RWPE2 (cell line): ENCODE results near the gene HDAC3.
A peak's percentile ranks its signal among the peaks of the same experiment; 100 is the strongest.

Experiments
- ATAC-seq: fragments of 200-7000 bp; cut with Tn5 transposase; 3 replicates; pipeline ENCODE4 v1.9.1; 2021; ENCODE audit warnings: low read depth
- DNase-seq: peaks from one replicate; pipeline ENCODE4 v3.0.0-alpha.2; 2020; ENCODE audit warnings: low spot score
- H3K27ac ChIP-seq: fragments of 450-650 bp; 2 replicates; pipeline ENCODE4 v1.5.1; 2017; ENCODE audit warnings: mild to moderate bottlenecking; ENCODE audit not compliant: poor library complexity, severe bottlenecking
- H3K27me3 ChIP-seq: fragments of 250-450 bp; sonication (Bioruptor Pico); 2 replicates; pipeline ENCODE4 v1.5.1; 2021; ENCODE audit warnings: mild to moderate bottlenecking, moderate library complexity; ENCODE audit not compliant: insufficient read depth, poor library complexity, severe bottlenecking
- H3K36me3 ChIP-seq: fragments of 250-450 bp; sonication (Bioruptor Pico); 2 replicates; pipeline ENCODE4 v1.5.1; 2020; ENCODE audit warnings: low read depth, mild to moderate bottlenecking, moderate library complexity
- H3K4me1 ChIP-seq: fragments of 250-450 bp; sonication (Bioruptor Pico); 2 replicates; pipeline ENCODE4 v1.5.1; 2021; ENCODE audit warnings: mild to moderate bottlenecking, moderate library complexity; ENCODE audit not compliant: insufficient read depth, poor library complexity, severe bottlenecking
- H3K4me3 ChIP-seq: fragments of 250-450 bp; sonication (Bioruptor Pico); 2 replicates; pipeline ENCODE4 v1.5.1; 2021; ENCODE audit warnings: mild to moderate bottlenecking, moderate library complexity; ENCODE audit not compliant: severe bottlenecking
- H3K9me3 ChIP-seq: fragments of 250-450 bp; sonication (Bioruptor Pico); 2 replicates; pipeline ENCODE4 v1.5.1; 2021; ENCODE audit warnings: mild to moderate bottlenecking, moderate library complexity; ENCODE audit not compliant: severe bottlenecking
- CTCF ChIP-seq: fragments of 450-650 bp; IDR thresholded peaks from one replicate; pipeline ENCODE4 v1.5.1; 2017; ENCODE audit warnings: mild to moderate bottlenecking, moderate library complexity; ENCODE audit not compliant: poor library complexity, severe bottlenecking

HDAC3 gene

GRCh38 chr5:141623186-141623585 lies 13.5 kb downstream of the HDAC3 start:
- H3K27ac ChIP-seq, result no peak overlapping the region
- H3K27me3 ChIP-seq, result no peaks in the 10 kb centered on the region
- ATAC-seq (no peak), DNase-seq (no peak)
- no peaks in the 10 kb centered on the region for H3K4me1 ChIP-seq
- no peak overlapping the region for H3K4me3 ChIP-seq
- H3K36me3 ChIP-seq, result peaks cover 68% of the 10 kb centered on the region
- no peaks in the 10 kb centered on the region for H3K9me3 ChIP-seq
- no peak for TF ChIP-seq CTCF

- peak; percentile 99 for DNase-seq
- ATAC-seq, result peak; percentile 87
- TF ChIP-seq CTCF, result peak; percentile 99
- Histone ChIP-seq H3K27ac (peak within 1 kb of the TSS; percentile 88), H3K36me3 (peaks cover 60% of the 10 kb centered on the region), H3K4me3 (peak within 1 kb of the TSS; percentile 73), H3K27me3 (no peaks in the 10 kb centered on the region), H3K9me3 (no peaks in the 10 kb centered on the region), H3K4me1 (peaks cover 11% of the 10 kb centered on the region)
Observed at GRCh38 chr5:141618804-141619554, 17.7 kb downstream of the HDAC3 start, which contains the start of gene DIAPH1. Gene DIAPH1, minus strand, starts transcription at chr5:141619000. Its CDS starts 86 bp downstream, at chr5:141618914.

- TF ChIP-seq CTCF, result no peak
- H3K4me3 ChIP-seq, result peak overlapping the region; percentile 73
- DNase-seq, result peak; percentile 86
- H3K9me3 ChIP-seq, result no peaks in the 10 kb centered on the region
- ATAC-seq, result peak; percentile 46
- no peaks in the 10 kb centered on the region for H3K27me3 ChIP-seq
- peaks cover 11% of the 10 kb centered on the region for H3K4me1 ChIP-seq
- peak overlapping the region; percentile 88 for H3K27ac ChIP-seq
- peaks cover 61% of the 10 kb centered on the region for H3K36me3 ChIP-seq
Observed at GRCh38 chr5:141618030-141618803, 18.4 kb downstream of the HDAC3 start.

- Histone ChIP-seq H3K4me1 (peaks cover 11% of the 10 kb centered on the region), H3K27ac (peak overlapping the region; percentile 88), H3K36me3 (peaks cover 61% of the 10 kb centered on the region), H3K27me3 (no peaks in the 10 kb centered on the region), H3K4me3 (peak overlapping the region; percentile 73), H3K9me3 (no peaks in the 10 kb centered on the region)
- TF ChIP-seq CTCF, result no peak
- DNase-seq (no peak), ATAC-seq (no peak)
Observed at GRCh38 chr5:141617682-141618029, 19.0 kb downstream of the HDAC3 start.

- H3K4me3 ChIP-seq, result peak overlapping the region; percentile 73
- H3K4me1 ChIP-seq, result peaks cover 11% of the 10 kb centered on the region
- H3K36me3 ChIP-seq, result peaks cover 63% of the 10 kb centered on the region
- no peaks in the 10 kb centered on the region for H3K9me3 ChIP-seq
- DNase-seq (no peak), ATAC-seq (no peak)
- no peaks in the 10 kb centered on the region for H3K27me3 ChIP-seq
- H3K27ac ChIP-seq, result peak overlapping the region; percentile 88
- TF ChIP-seq CTCF, result no peak
Observed at GRCh38 chr5:141617128-141617527, 19.5 kb downstream of the HDAC3 start.
